Endothelial cell of umbilical vein (primary cell): Measurements from ENCODE around the gene ANKS1A. TPM values are rescaled to one million over a fixed set of nuclear protein-coding genes. Genes with fewer than 3 reads are reported as not detected.

Experiments used
- BruUV-seq: library from RNA; stranded (reverse); fragments of 400-500 nt; replicated peaks from 2 replicates; lab custom pipeline; 2021; lab: Mats Ljungman, UMichigan
- CTCF ChIA-PET: fragments of 300-600, 350-600 bp; sonication (Branson Sonifier 250); formaldehyde crosslinking; loops from one replicate; lab custom pipeline; 2021; ENCODE audit warnings: antibody characterized with exemption, inconsistent platforms; lab: Charles Lee
- POLR2A ChIA-PET: fragments of 300-600, 350-600 bp; sonication (Branson Sonifier 250); formaldehyde crosslinking; loops from one replicate; lab custom pipeline; 2021; ENCODE audit warnings: antibody characterized with exemption, inconsistent platforms; lab: Charles Lee
- DNase-seq: peaks from one replicate; pipeline ENCODE4 v3.0.0-alpha.2; 2011; ENCODE audit warnings: low read depth, low spot score
- FAIRE-seq: peaks from 2 replicates; lab custom pipeline; 2011; peaks lifted over from hg19 to GRCh38; lab: Jason Lieb, UNC
- H2AFZ ChIP-seq: 2 replicates; pipeline ENCODE4 v1.6.0; 2012; ENCODE audit warnings: low read depth, low read length, control low read depth, inconsistent platforms
- H3K27ac ChIP-seq: 2 replicates; pipeline ENCODE4 v1.5.1; 2011; ENCODE audit warnings: low read depth, mild to moderate bottlenecking, control low read depth, low read length, moderate library complexity; ENCODE audit not compliant: insufficient read depth
- H3K27me3 ChIP-seq, 2 experiments: 2 replicates each; pipeline versions ENCODE4 v1.6.0 to v1.6.1; 2011; ENCODE audit warnings: low read length in 2 of 2, mixed read lengths in 1 of 2; ENCODE audit not compliant: control insufficient read depth in 2 of 2, insufficient read depth in 2 of 2
- H3K36me3 ChIP-seq, 2 experiments: 2 replicates in 1 of 2; 3 replicates in 1 of 2; pipeline ENCODE4 v1.5.1; 2011; ENCODE audit warnings: low read length in 2 of 2, mild to moderate bottlenecking in 1 of 2, moderate library complexity in 1 of 2; ENCODE audit not compliant: control insufficient read depth in 2 of 2, insufficient read depth in 2 of 2; ENCODE audit errors: extremely low read depth in 1 of 2
- H3K4me1 ChIP-seq: 3 replicates; pipeline ENCODE4 v1.5.1; 2011; ENCODE audit warnings: mild to moderate bottlenecking, low read length; ENCODE audit not compliant: control insufficient read depth, insufficient read depth; ENCODE audit errors: extremely low read depth
- H3K4me2 ChIP-seq: 2 replicates; pipeline ENCODE4 v1.6.1; 2011; ENCODE audit warnings: low read length, control low read depth, mixed read lengths; ENCODE audit not compliant: insufficient read depth
- H3K4me3 ChIP-seq, 3 experiments: fragments of 200-600 bp in 1 of 3; sonication (generic), shearing (Covaris generic) in 1 of 3; replicated peaks in 1 of 3; 2 replicates each; pipeline ENCODE4 v1.5.1; 2011 to 2016; ENCODE audit warnings: control low read depth in 3 of 3, low read length in 3 of 3, mild to moderate bottlenecking in 2 of 3, inconsistent platforms in 1 of 3, low read depth in 1 of 3, moderate library complexity in 1 of 3; ENCODE audit not compliant: insufficient read depth in 1 of 3
- H3K79me2 ChIP-seq: 2 replicates; pipeline ENCODE4 v1.6.0; 2012; ENCODE audit warnings: low read length, inconsistent platforms; ENCODE audit not compliant: control insufficient read depth, insufficient read depth
- H3K9ac ChIP-seq: replicated peaks from 2 replicates; pipeline ENCODE3; 2011; ENCODE audit warnings: low read length, control low read depth; ENCODE audit not compliant: insufficient read depth; ENCODE audit errors: extremely low read depth
- H3K9me1 ChIP-seq: replicated peaks from 3 replicates; pipeline ENCODE4 v1.6.0; 2011; ENCODE audit warnings: mild to moderate bottlenecking, low read length; ENCODE audit not compliant: control insufficient read depth, insufficient read depth; ENCODE audit errors: extremely low read depth
- H3K9me3 ChIP-seq: replicated peaks from 2 replicates; pipeline ENCODE4 v1.5.1; 2012; ENCODE audit warnings: low read length, inconsistent platforms; ENCODE audit not compliant: control insufficient read depth, insufficient read depth
- H4K20me1 ChIP-seq: replicated peaks from 2 replicates; pipeline ENCODE3; 2011; ENCODE audit warnings: mild to moderate bottlenecking, low read length; ENCODE audit not compliant: control insufficient read depth, insufficient read depth; ENCODE audit errors: extremely low read depth
- CTCF ChIP-seq, 2 donors: IDR thresholded peaks; 1 replicate in 1 of 2; 2 replicates in 1 of 2; pipeline ENCODE4 v1.5.1; 2011; ENCODE audit warnings: low read length in 2 of 2, mild to moderate bottlenecking in 2 of 2, moderate library complexity in 2 of 2, control low read depth in 1 of 2, inconsistent platforms in 1 of 2, low read depth in 1 of 2; ENCODE audit not compliant: insufficient read depth in 1 of 2; ENCODE audit errors: extremely low read depth in 1 of 2
- EZH2 ChIP-seq: IDR thresholded peaks from 2 replicates; pipeline ENCODE4 v1.6.1; 2012; ENCODE audit warnings: borderline replicate concordance, low read depth, mild to moderate bottlenecking, moderate library complexity, low read length, inconsistent platforms; ENCODE audit not compliant: severe bottlenecking
- FOS ChIP-seq: IDR thresholded peaks from 2 replicates; pipeline ENCODE4 v1.6.1; 2011; ENCODE audit warnings: mild to moderate bottlenecking, low read length, moderate library complexity, borderline replicate concordance; ENCODE audit not compliant: insufficient read depth
- GATA2 ChIP-seq: IDR thresholded peaks from 2 replicates; pipeline ENCODE4 v1.7.0; 2011; ENCODE audit warnings: low read depth, mild to moderate bottlenecking, moderate library complexity, mixed read lengths, low read length; ENCODE audit not compliant: insufficient read length, insufficient read depth
- JUN ChIP-seq: IDR thresholded peaks from 2 replicates; pipeline ENCODE4 v1.6.1; 2011; ENCODE audit warnings: borderline replicate concordance, low read depth; ENCODE audit not compliant: insufficient read length, insufficient read depth
- MAX ChIP-seq: IDR thresholded peaks from 2 replicates; pipeline ENCODE4 v1.6.1; 2011; ENCODE audit not compliant: insufficient read depth, insufficient read length
- MYC ChIP-seq: IDR thresholded peaks from one replicate; pipeline ENCODE4 v1.6.1; 2011; ENCODE audit warnings: mild to moderate bottlenecking, low read depth, low read length
- POLR2A ChIP-seq: IDR thresholded peaks from 2 replicates; pipeline ENCODE4 v1.6.1; 2012; ENCODE audit warnings: low read depth, mild to moderate bottlenecking, control low read depth, low read length
- POLR2AphosphoS5 ChIP-seq: IDR thresholded peaks from 2 replicates; pipeline ENCODE4 v1.6.1; 2012; ENCODE audit warnings: low read depth, mild to moderate bottlenecking, control low read depth, low read length, moderate library complexity; ENCODE audit not compliant: insufficient read depth
- dilution Hi-C: fragments of 300-500 bp; cut with MboI; formaldehyde crosslinking; loops from one replicate; pipeline ENCODE4 v1.15.0; 2019; ENCODE audit warnings: low sequenced_read_pairs; ENCODE audit not compliant: extremely low pct_ligation_motif_present
- intact Hi-C: fragments of 100-400 bp; cut with micrococcal nuclease; formaldehyde crosslinking; loops from one replicate; pipeline ENCODE4 v1.10.0; 2022
- polyA plus RNA-seq, 4 experiments: library from polyadenylated mRNA; depleted of rRNA in 3 of 4; stranded (reverse) in 3 of 4; unstranded in 1 of 4; fragments of >200 nt; gene quantifications; 2 replicates each; pipeline versions ENCODE4 v1.2.1 to v1.2.3, GENCODE V29; 2011 to 2012; ENCODE audit warnings: missing spikeins in 1 of 4
- total RNA-seq: library from RNA; stranded (reverse); gene quantifications from 2 replicates; pipeline ENCODE4 v1.2.3, GENCODE V29; 2021

The ANKS1A gene
- total and polyA plus RNA-seq, 2 donors (not counting 3 experiments of a cell fraction or from before 2014, with no cell fraction given), result 8.9 to 26.1 TPM

DNA sequence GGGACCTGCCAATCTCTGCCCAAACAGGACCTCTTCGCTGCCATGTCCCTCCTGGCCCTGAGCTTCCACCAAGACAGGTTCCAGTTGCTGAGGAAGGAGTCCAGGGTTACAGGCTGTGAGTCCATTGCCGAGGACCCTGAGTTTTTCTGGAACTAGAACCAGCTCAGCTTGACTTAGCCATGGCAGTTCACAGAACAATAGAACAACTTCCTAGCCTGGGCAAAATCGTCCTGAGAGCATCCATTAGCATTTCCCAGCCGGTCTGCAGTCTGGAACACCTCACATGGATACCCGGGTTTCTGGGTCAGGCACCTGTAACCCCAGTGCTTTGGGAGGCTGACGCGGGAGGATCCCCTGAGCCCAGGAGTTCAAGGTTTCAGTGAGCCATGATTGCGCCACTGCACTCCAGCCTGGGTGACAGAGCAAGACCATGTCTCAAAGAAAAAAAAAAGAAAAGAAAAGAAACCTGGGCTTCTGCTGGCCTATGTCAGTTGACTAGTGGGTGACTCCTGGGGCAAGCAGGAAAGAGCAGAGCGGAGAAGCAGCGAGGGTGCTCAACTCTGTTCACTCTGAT, 161.8 kb downstream of the ANKS1A start:
- no TSS peak for BruUV-seq
- Histone ChIP-seq H3K4me1 (peaks cover 29% of the 10 kb centered on the region), H3K27ac (no peak overlapping the region), H3K36me3 (peaks cover 0 to 13% of the 10 kb centered on the region in 2 experiments), H3K9me1 (no peaks in the 10 kb centered on the region), H4K20me1 (no peaks in the 10 kb centered on the region), H3K9me3 (no peaks in the 10 kb centered on the region), H3K79me2 (no peaks in the 10 kb centered on the region), H3K4me3 (no peak overlapping the region), H3K9ac (no peak overlapping the region), H3K4me2 (no peak overlapping the region), H3K27me3 (no peaks in the 10 kb centered on the region), H2AFZ (no peak overlapping the region)
- ChIA-PET POLR2A (no interaction called here), CTCF (interaction anchor here (1.3 to 3.9 kb wide), 4 partner anchors 25 to 89 kb away, joined by 3 to 19 read pairs (median 6); no protein-coding TSS in a partner anchor)
- FAIRE-seq (no peak), DNase-seq (no peak)
- TF ChIP-seq POLR2AphosphoS5 (no peak), JUN (no peak), POLR2A (no peak), EZH2 (no peak), FOS (no peak), MYC (no peak), CTCF (IDR thresholded peaks at IDR 0.05; ENCODE audit: extremely low read depth in 1 of 2, insufficient read depth in 1 of 2, low read depth in 1 of 2, low read length in 2 of 2) (no peak), GATA2 (no peak), MAX (no peak)
- dilution Hi-C loops, result no loop called here
- intact Hi-C loops, result no loop called here
